ENCODE data around the gene ZBTB20. TPM values are rescaled to one million over a fixed set of nuclear protein-coding genes. Genes with fewer than 3 reads are reported as not detected.

The ZBTB20 gene
- total RNA-seq, 1 donor from 2014 or later = 66.4 TPM

- Histone ChIP-seq H3K4me3 (no peak overlapping the region), H3K27ac (no peak overlapping the region), H3K9me3 (no peaks in the 10 kb centered on the region), H3K4me1 (peaks cover 5% of the 10 kb centered on the region), H3K36me3 (no peaks in the 10 kb centered on the region), H3K27me3 (ENCODE audit: low read depth) (no peaks in the 10 kb centered on the region)
- no peak for TF ChIP-seq CTCF (IDR thresholded peaks at IDR 0.05)
- ATAC-seq (no peak), DNase-seq (no peak)
- intact Hi-C loops (cut with DNase I) = no loop called here
Measured at GRCh38 chr3:114856835-114857234, 290.3 kb downstream of the ZBTB20 start.

GRCh38 chr3:114855839-114856238, 291.2 kb downstream of the ZBTB20 start:
- Histone ChIP-seq H3K27me3 (ENCODE audit: low read depth) (no peaks in the 10 kb centered on the region), H3K4me3 (no peak overlapping the region), H3K4me1 (peaks cover 5% of the 10 kb centered on the region), H3K9me3 (no peaks in the 10 kb centered on the region), H3K27ac (no peak overlapping the region), H3K36me3 (no peaks in the 10 kb centered on the region)
- intact Hi-C loops (cut with DNase I) = no loop called here
- TF ChIP-seq CTCF (IDR thresholded peaks at IDR 0.05) = no peak
- ATAC-seq (no peak), DNase-seq (no peak)

- Histone ChIP-seq H3K4me1 (peaks cover 8% of the 10 kb centered on the region), H3K27me3 (ENCODE audit: low read depth) (no peaks in the 10 kb centered on the region), H3K9me3 (no peaks in the 10 kb centered on the region), H3K4me3 (no peak overlapping the region), H3K36me3 (no peaks in the 10 kb centered on the region), H3K27ac (no peak overlapping the region)
- DNase-seq (no peak), ATAC-seq (no peak)
- no peak for TF ChIP-seq CTCF (IDR thresholded peaks at IDR 0.05)
- intact Hi-C loops (cut with DNase I) = no loop called here
Measured at GRCh38 chr3:114852966-114853365, 294.1 kb downstream of the ZBTB20 start.

- no peak for DNase-seq
Measured at GRCh38 chr3:114850898-114851297, 296.2 kb downstream of the ZBTB20 start.

GRCh38 chr3:114848643-114849350, 298.3 kb downstream of the ZBTB20 start:
- ATAC-seq (no peak), DNase-seq (no peak)
- H3K27ac ChIP-seq = no peak overlapping the region
- peaks cover 14% of the 10 kb centered on the region for H3K4me1 ChIP-seq
- no peaks in the 10 kb centered on the region for H3K9me3 ChIP-seq
- no peaks in the 10 kb centered on the region for H3K27me3 ChIP-seq (ENCODE audit: low read depth)
- H3K4me3 ChIP-seq = no peak overlapping the region
- H3K36me3 ChIP-seq = no peaks in the 10 kb centered on the region
- intact Hi-C loops (cut with DNase I) = no loop called here
- no peak for TF ChIP-seq CTCF (IDR thresholded peaks at IDR 0.05)

More at GRCh38 chr3:114850898-114851297, 296.2 kb downstream of the ZBTB20 start:
- no peak overlapping the region for H3K4me3 ChIP-seq
- no peaks in the 10 kb centered on the region for H3K9me3 ChIP-seq
- intact Hi-C loops (cut with DNase I) = no loop called here
- no peaks in the 10 kb centered on the region for H3K27me3 ChIP-seq (ENCODE audit: low read depth)
- H3K36me3 ChIP-seq = no peaks in the 10 kb centered on the region
- no peak overlapping the region for H3K27ac ChIP-seq
- no peak for TF ChIP-seq CTCF (IDR thresholded peaks at IDR 0.05)
- ATAC-seq = no peak
- H3K4me1 ChIP-seq = peaks cover 14% of the 10 kb centered on the region
